GM12873 (cell line): ENCODE measurements around the gene OSBPL3.

Source experiments
- TF ChIP-seq, protein P1 (sequence below): IDR thresholded peaks from 2 replicates; pipeline ENCODE4 v1.5.1; 2012; ENCODE audit warnings: low read depth, mild to moderate bottlenecking, moderate library complexity, low read length, control low read depth; ENCODE audit not compliant: insufficient read depth; ENCODE audit errors: missing control alignments

Gene OSBPL3

DNA sequence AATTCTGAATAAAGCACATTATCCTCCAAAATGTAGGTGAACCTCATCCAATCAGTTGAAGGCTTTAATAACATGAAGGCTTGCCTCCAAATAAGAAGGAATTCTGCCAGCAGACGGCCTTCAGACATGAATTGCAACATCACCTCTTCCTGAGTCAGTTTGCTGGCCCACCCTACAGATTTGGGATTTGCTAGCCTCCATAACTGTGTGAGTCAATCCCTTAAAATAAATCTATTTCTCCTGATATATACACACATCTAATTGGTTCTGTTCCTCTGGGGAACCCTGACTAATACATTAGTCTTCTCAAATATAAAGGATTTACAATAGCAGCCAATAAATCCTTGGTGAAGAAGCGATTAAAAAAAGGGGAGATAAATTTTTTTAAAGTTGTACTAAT lies 34.8 kb upstream of the OSBPL3 start:
- TF ChIP-seq, protein P1, sequence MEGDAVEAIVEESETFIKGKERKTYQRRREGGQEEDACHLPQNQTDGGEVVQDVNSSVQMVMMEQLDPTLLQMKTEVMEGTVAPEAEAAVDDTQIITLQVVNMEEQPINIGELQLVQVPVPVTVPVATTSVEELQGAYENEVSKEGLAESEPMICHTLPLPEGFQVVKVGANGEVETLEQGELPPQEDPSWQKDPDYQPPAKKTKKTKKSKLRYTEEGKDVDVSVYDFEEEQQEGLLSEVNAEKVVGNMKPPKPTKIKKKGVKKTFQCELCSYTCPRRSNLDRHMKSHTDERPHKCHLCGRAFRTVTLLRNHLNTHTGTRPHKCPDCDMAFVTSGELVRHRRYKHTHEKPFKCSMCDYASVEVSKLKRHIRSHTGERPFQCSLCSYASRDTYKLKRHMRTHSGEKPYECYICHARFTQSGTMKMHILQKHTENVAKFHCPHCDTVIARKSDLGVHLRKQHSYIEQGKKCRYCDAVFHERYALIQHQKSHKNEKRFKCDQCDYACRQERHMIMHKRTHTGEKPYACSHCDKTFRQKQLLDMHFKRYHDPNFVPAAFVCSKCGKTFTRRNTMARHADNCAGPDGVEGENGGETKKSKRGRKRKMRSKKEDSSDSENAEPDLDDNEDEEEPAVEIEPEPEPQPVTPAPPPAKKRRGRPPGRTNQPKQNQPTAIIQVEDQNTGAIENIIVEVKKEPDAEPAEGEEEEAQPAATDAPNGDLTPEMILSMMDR, result no peak

DNA sequence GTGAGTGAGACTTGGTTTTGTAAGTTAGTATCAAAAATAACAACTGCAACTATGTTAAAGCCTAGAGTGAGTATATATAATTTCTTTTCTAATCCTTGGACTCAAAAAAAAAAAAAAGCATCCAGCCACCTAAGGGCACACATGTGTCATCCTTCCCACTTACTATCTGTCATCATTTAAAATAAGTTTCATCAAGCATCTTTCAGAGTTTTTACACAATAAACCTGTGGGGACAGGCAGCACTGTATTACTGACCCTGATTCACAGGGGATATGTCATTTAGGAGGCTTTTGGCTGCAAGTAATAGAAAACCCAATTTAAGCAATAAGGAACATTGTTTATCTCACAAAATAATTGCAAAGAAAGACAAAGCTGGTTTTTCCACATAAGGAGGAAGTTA lies 32.3 kb upstream of the OSBPL3 start:
- TF ChIP-seq, protein P1, result no peak

DNA sequence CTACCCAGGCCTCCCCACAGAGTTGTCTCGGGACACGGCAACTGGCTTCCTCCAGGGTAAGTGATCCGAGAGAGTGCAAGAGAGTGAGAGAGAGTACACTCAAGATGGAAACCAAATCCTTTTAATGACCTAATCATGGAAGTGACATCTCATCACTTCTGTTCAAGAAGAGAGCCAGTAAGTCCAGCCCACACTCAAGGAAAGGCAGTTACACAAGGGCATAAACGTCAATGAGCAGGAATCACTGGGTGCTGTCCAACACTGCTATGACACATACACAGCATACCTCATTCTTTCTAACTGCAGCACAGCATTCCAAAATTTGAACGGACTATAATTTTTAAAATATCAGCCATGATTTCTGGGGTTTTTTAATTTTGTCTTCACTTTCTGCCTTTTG lies 29.3 kb upstream of the OSBPL3 start:
- TF ChIP-seq, protein P1, result no peak

DNA sequence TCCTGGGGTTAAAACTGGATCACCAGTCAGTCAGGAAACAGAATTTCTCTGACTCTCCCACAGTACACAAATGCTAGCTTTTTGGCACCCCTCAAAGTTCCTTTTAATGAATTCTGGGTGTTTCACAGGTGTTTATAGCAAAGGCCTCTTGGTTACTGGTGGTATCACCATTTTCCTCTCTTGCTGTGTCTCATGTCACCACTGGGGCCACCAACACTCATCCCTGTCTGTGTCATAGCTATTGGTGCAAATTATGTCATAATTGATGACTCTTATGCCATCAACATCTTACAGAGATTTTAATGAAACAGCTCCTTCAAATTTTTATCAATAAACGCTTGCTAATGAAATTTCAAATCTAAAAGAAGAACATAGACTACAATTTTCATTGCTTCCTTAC lies 27.7 kb upstream of the OSBPL3 start:
- TF ChIP-seq, protein P1, result no peak

DNA sequence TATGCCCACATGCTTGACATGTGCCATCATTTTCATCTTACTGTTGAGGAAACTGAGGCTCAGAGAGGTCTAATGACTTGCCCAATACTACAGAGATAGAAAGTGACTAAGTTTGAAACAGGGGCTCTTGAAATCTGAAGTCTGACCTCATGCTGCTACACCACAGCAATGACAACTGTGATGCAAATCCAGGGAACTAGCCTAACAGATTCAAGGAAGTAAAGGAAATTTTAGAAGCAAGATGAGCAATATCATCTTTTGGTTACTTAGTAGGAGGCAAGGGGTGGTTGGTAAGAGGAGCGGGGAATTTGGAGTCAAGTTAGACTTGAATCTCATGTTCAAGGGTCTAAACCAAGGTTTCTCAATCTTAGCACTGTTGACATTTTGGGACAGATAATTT lies 26.3 kb upstream of the OSBPL3 start:
- TF ChIP-seq, protein P1, result no peak

DNA sequence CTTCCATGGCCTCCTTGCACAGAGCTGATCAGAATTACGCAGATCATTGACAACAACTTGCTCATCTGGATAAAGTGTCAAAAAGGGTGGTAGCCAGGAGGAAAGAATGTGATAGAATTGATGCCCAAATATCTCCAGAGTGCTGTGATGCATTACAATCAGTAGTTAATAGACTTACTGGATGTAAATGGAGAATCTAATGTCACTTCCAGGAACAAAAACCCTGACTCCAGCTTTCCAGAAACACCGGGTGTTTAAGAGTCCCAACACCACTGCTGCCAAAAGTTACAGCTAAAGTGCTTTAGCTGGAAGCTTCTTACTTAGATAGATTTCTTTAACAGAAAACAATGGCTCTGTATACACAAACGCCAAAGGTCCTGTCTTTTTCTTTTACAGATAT lies 25.7 kb upstream of the OSBPL3 start:
- TF ChIP-seq, protein P1, result no peak

DNA sequence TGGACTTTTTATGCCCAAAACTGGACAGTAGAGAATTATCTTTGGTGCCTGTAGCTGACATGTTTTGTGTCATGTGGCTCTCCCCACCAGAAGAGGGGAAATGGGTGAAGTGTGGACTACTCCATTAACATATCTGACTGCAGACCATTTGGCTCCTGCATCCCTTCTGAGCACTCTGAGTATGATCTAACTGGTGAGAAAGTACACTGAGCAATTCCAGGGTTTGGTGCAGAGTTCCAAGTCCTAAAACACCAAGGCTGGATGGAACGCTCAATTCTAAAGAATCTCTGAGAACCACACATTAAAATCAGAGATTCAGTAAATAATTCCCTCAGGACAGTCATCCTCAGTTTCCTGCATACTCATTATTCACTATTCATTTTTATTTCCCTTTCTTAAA lies 22.8 kb upstream of the OSBPL3 start:
- TF ChIP-seq, protein P1, result no peak
